HG03045 (cell line): ENCODE results near the gene PDIK1L.

ENCODE experiments used
- ATAC-seq: cut with Tn5 transposase; IDR thresholded peaks from one replicate; pipeline ENCODE4 v1.9.1; 2021; ENCODE audit warnings: mild to moderate bottlenecking, moderate library complexity; ENCODE audit not compliant: unreplicated experiment

Gene PDIK1L

GRCh38 chr1:26121854-26122773 lies 10.5 kb downstream of the PDIK1L start:
- no peak for ATAC-seq

GRCh38 chr1:26122988-26123973 lies 11.7 kb downstream of the PDIK1L start:
- ATAC-seq = no peak

DNA sequence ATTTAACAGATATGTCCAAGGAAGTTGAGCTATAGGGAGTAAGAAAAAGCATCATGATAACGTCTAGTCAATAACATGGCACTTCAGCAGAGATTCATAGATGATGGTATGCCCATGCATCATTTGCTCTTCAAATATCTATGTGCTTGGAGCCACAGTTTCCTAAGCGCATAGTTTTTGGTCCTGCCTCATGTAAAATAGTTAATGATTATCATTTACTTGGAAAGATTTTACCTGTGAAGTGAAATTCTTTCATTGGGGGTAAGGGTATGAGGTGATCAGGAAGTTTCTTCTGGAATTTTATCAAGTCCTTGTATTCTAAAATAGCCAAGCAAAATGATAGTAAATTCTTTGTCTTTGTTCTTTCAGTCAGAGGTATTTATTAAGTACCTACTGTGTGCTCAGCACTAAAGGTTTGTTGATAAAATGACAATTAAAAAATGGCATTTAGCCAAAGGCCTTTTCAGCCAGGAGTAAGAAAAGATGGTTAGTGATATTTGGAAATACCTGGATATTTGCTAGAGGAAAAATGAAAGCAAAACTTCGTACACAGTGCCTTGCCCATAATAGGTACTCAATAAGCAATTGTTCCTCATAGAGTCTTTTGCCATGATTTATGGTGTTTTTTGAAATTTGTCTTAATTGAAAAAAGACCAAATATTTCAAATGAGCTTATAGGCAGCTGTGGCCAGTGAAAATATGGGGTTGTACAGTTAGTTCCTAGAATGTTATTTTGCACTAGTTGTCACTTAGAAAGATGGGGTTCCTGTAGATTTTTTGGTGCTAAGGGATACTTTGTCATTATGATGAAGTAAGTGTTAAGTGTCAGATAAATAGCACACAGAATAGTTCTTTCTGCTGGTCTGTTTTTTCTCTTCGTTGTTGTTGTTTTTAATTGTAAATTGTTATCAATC lies 13.1 kb downstream of the PDIK1L start:
- no peak for ATAC-seq

DNA sequence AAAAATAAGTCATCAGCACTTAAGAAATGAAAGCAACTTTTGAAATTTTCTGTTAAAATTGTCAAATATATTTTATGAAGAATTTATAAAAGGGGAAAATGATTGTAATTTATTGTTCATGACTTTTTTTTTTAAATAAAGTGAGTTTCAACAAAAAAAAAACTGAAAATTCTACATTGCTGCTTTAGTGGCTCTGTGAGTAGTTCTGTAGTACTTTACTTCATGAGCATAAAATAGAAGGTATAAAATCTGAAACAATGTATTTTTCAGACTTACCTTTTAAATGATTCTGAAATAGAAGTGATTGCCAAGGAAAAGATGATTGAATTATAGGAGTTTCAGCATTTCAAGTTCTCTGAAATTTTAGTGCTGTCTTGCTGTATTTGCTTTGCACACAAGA lies 13.8 kb downstream of the PDIK1L start:
- ATAC-seq = no peak

- ATAC-seq = no peak
These were observed 14.3 kb downstream of the PDIK1L start for GRCh38 chr1:26125946-26126320.

DNA sequence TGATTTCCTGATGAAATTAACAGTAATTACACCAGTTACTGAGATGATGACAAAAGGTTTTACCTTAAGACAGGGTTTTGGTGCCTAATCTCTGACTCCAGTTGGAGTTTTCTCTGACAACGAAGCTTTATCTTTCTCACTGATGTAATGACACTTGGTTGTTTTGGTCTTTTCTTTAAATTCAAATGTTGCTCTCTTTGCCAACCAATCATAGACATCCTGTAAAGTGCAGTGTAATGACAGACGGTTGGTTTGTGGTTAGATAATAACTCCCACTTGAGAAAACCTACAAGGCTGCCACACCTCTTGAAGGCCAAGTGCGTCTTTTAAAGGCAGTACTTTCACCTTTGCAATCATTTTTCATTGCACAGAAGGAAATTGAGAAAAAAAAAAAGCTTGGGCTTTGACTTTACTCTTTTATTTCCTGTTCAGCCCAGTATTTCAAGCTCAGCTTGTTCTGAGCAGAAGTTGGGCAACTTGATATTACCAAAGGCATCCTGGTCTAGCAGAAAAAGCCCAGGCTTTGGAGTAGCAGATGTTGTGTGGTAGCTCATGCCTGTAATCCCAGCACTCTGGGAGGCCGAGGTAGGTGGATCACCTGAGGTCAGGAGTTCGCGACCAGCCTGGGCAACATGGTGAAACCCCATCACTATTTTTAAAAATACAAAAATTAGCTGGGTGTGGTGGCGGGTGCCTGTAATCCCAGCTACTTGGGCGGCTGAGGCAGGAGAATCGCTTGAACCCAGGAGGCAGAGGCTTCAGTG lies 14.9 kb downstream of the PDIK1L start:
- peak; percentile 81 for ATAC-seq

- no peak for ATAC-seq
These were observed 15.9 kb downstream of the PDIK1L start for GRCh38 chr1:26127235-26128163.

- no peak for ATAC-seq
These were observed 18.2 kb downstream of the PDIK1L start for GRCh38 chr1:26129778-26130177.

- ATAC-seq = no peak
These were observed 19.1 kb downstream of the PDIK1L start for GRCh38 chr1:26130695-26131094.

- ATAC-seq = no peak
These were observed 20.7 kb downstream of the PDIK1L start for GRCh38 chr1:26132128-26132833.

DNA sequence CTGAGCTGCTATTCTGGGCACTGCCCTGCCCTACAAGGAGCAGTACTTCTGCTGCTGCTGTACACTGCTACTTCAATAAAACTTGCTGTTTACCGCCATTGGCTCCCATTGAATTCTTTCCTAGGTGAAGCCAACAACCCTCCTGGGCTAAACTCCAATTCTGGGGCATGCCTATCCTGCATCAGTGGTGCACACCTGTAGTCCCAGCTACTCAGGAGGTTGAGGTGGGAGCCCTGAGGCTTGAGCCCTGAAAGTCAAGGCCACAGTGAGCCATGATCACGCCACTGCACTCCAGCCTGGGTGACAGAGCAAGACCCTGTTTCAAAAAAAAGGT lies 21.2 kb downstream of the PDIK1L start:
- ATAC-seq = no peak

DNA sequence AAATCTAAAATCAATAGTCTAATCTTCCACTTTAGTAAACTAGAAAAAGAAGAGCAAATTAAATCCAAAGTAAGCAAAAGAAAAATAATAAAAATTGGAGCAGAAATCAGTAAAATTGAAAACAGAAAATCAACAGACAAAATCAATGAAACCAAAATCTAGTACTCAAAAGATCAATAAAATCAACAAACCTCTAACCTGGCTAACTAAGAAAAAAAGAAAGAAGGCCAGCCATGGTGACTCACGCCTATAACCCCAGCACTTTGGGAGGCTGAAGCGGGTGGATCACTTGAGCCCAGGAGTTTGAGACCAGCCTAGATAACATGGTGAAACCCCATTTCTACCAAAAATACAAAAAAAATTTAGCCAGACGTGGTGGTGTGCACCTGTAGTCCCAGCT lies 22.8 kb downstream of the PDIK1L start:
- ATAC-seq = no peak

GRCh38 chr1:26138974-26139558 lies 27.4 kb downstream of the PDIK1L start:
- no peak for ATAC-seq

DNA sequence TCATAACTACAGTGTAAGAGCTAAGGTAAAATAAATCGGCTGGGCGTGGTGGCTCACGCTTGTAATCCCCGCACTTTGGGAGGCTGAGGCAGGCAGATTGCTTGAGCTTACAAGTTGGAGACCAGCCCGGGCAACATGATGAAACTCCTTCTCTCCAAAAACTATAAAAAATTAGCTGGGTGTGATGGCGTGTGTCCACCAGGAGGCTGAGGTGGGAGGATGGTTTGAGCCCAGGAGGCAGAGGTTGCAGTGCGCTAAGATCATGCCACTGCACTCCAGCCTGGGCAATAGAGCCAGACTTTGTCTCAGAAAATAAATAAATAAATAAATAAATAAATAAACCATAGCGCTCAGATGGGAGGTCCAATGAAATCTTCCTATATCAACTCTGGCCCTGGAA lies 30.5 kb downstream of the PDIK1L start:
- no peak for ATAC-seq

DNA sequence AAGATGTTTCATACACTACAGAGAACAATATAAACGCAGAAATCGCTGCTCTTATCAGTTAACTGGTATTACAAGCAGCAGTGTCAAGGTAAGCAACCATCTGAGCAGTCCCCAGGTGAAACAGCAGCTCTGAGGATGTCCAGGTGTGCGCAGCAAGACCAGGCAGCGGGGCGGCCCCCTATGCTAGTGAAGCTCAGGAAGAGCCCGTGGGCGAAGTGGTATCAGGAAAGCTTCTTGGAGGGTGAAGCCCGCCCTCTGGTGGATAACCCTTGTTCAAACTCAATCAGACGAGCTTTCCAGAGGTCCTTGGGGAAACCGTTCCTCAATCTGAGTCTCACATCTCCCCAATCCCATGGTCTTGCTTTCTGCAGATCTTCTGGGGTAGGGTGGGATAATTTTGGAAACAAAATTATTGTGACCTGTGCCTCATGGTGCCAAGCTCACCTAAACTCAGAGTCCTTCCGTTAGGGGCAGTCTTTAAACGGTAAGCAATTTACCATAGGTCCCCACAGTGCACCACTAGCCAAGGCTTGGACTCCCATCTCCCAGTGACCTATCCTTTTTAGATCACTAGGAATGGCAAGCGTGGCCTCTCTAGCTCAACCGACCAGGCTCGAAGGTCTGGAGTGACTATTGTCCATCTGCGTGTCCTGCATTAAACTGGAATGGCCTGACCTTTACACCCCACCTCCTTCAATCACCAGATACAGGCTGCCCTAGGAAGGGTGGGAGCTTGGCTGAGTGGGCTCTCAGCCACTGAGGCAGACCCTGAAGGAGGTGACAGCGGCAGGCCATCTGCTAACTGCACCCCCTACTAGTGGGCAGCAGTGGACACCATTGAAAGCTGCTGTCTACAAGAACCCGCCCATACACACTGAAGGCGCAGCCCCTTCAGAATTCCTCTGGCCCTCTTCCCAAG lies 33.7 kb downstream of the PDIK1L start:
- no peak for ATAC-seq

GRCh38 chr1:26145960-26146294 lies 34.3 kb downstream of the PDIK1L start:
- no peak for ATAC-seq

DNA sequence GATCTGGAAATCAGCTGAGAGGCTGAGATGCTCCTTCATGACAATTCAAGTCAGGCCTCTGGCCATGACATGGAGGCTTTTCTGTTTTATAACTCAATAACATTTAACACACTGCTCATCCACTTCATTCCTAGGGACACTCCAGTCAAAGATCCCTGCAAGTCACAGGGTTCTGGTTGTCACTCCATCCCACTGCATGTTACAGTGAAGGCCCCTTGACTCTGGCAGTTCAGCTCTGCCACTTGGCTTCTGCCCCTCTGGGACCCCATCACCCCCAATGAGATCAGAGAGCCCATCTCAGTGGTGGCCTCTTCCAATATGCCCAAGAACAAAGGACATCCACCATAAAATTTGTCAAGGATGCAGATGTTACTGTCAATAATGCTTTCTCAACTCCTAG lies 37.3 kb downstream of the PDIK1L start:
- no peak for ATAC-seq
